ENCODE results near the gene SIRPA. TPM values are rescaled to one million over a fixed set of nuclear protein-coding genes. Genes with fewer than 3 reads are reported as not detected.
A peak's percentile ranks its signal among the peaks of the same experiment; 100 is the strongest.

SIRPA gene
- under 1 TPM in 1 of 2 experiments, not detected in 1; 0.05 TPM for total RNA-seq

- ATAC-seq (peak; percentile 65), DNase-seq (peak; percentile 26)
- no peak within 1 kb of the TSS for H3K27ac Mint-ChIP-seq
- no peaks in the 10 kb centered on the region for H3K4me1 Mint-ChIP-seq
- H3K27me3 Mint-ChIP-seq, result peaks cover 60% of the 10 kb centered on the region
- intact Hi-C loops (cut with DNase I, micrococcal nuclease), result loop anchor here in 1 of 2 experiments (2.0 kb wide), 2 partner anchors 70 to 92 kb away; no protein-coding TSS in a partner anchor
- H3K36me3 Mint-ChIP-seq (ENCODE audit: low read depth), result no peaks in the 10 kb centered on the region
- no peaks in the 10 kb centered on the region for H3K9me3 Mint-ChIP-seq (ENCODE audit: low read depth)
- POLR2A ChIA-PET, result no interaction called here
- CTCF ChIA-PET, result no interaction called here
- peak within 1 kb of the TSS; percentile 48 for H3K4me3 Mint-ChIP-seq
Observed at GRCh38 chr20:1894951-1895673, at the start of gene SIRPA. Gene SIRPA (plus strand): TSS chr20:1895407. CDS start chr20:1895448, 41 bp downstream.

- Mint-ChIP-seq H3K9me3 (ENCODE audit: low read depth) (peaks cover 3% of the 10 kb centered on the region), H3K4me1 (peaks cover 19% of the 10 kb centered on the region), H3K4me3 (no peak overlapping the region), H3K36me3 (ENCODE audit: low read depth) (no peaks in the 10 kb centered on the region), H3K27me3 (peaks cover 7% of the 10 kb centered on the region), H3K27ac (no peak overlapping the region)
- ATAC-seq (no peak), DNase-seq (no peak)
- intact Hi-C loops (cut with DNase I, micrococcal nuclease), result no loop called here
- ChIA-PET CTCF (no interaction called here), POLR2A (no interaction called here)
Observed at GRCh38 chr20:1845701-1846100, 49.5 kb upstream of the SIRPA start.

GRCh38 chr20:1846341-1846740 is 48.9 kb upstream of the SIRPA start:
- CTCF ChIA-PET, result no interaction called here
- H3K4me1 Mint-ChIP-seq, result peaks cover 25% of the 10 kb centered on the region
- H3K36me3 Mint-ChIP-seq (ENCODE audit: low read depth), result no peaks in the 10 kb centered on the region
- H3K27me3 Mint-ChIP-seq, result peaks cover 7% of the 10 kb centered on the region
- no peak for DNase-seq
- ATAC-seq, result no peak
- H3K4me3 Mint-ChIP-seq, result no peak overlapping the region
- no peak overlapping the region for H3K27ac Mint-ChIP-seq
- H3K9me3 Mint-ChIP-seq (ENCODE audit: low read depth), result peaks cover 3% of the 10 kb centered on the region
- POLR2A ChIA-PET, result no interaction called here
- intact Hi-C loops (cut with DNase I, micrococcal nuclease), result no loop called here

- Mint-ChIP-seq H3K27ac (no peak overlapping the region), H3K4me1 (peaks cover 25% of the 10 kb centered on the region), H3K4me3 (no peak overlapping the region), H3K27me3 (peaks cover 7% of the 10 kb centered on the region), H3K36me3 (ENCODE audit: low read depth) (no peaks in the 10 kb centered on the region), H3K9me3 (ENCODE audit: low read depth) (peaks cover 3% of the 10 kb centered on the region)
- ATAC-seq, result no peak
- no peak for DNase-seq
- CTCF ChIA-PET, result no interaction called here
- intact Hi-C loops (cut with DNase I, micrococcal nuclease), result no loop called here
- POLR2A ChIA-PET, result no interaction called here
Observed at GRCh38 chr20:1846876-1847275, 48.3 kb upstream of the SIRPA start.

- Mint-ChIP-seq H3K4me1 (peaks cover 23% of the 10 kb centered on the region), H3K36me3 (ENCODE audit: low read depth) (no peaks in the 10 kb centered on the region), H3K9me3 (ENCODE audit: low read depth) (peaks cover 3% of the 10 kb centered on the region), H3K27me3 (peaks cover 7% of the 10 kb centered on the region), H3K27ac (no peak overlapping the region), H3K4me3 (no peak overlapping the region)
- intact Hi-C loops (cut with DNase I, micrococcal nuclease), result no loop called here
- DNase-seq (no peak), ATAC-seq (no peak)
- ChIA-PET POLR2A (no interaction called here), CTCF (interaction anchor here (0.8 kb wide), 1 partner anchor 23 kb away, joined by 3 read pairs; no protein-coding TSS in a partner anchor)
Observed at GRCh38 chr20:1847780-1848179, 47.4 kb upstream of the SIRPA start.

GRCh38 chr20:1848373-1848772 is 46.8 kb upstream of the SIRPA start:
- Mint-ChIP-seq H3K4me1 (peaks cover 23% of the 10 kb centered on the region), H3K36me3 (ENCODE audit: low read depth) (no peaks in the 10 kb centered on the region), H3K27ac (no peak overlapping the region), H3K9me3 (ENCODE audit: low read depth) (peaks cover 3% of the 10 kb centered on the region), H3K27me3 (peaks cover 7% of the 10 kb centered on the region), H3K4me3 (no peak overlapping the region)
- intact Hi-C loops (cut with DNase I, micrococcal nuclease), result no loop called here
- ATAC-seq (no peak), DNase-seq (no peak)
- ChIA-PET POLR2A (no interaction called here), CTCF (interaction anchor here (0.6 to 0.7 kb wide), 3 partner anchors 8 to 1554 kb away, joined by 3 read pairs; no protein-coding TSS in a partner anchor)

- Mint-ChIP-seq H3K9me3 (ENCODE audit: low read depth) (peaks cover 3% of the 10 kb centered on the region), H3K4me1 (peaks cover 14% of the 10 kb centered on the region), H3K4me3 (no peak overlapping the region), H3K27me3 (peaks cover 6% of the 10 kb centered on the region), H3K36me3 (ENCODE audit: low read depth) (no peaks in the 10 kb centered on the region), H3K27ac (no peak overlapping the region)
- intact Hi-C loops (cut with DNase I, micrococcal nuclease), result no loop called here
- CTCF ChIA-PET, result no interaction called here
- DNase-seq (no peak), ATAC-seq (no peak)
- POLR2A ChIA-PET, result interaction anchor here (2.1 kb wide), 1 partner anchor 9 kb away, joined by 5 read pairs; no protein-coding TSS in a partner anchor
Observed at GRCh38 chr20:1851396-1851795, 43.8 kb upstream of the SIRPA start.

- intact Hi-C loops (cut with DNase I, micrococcal nuclease), result no loop called here
- Mint-ChIP-seq H3K4me3 (no peak overlapping the region), H3K4me1 (peaks cover 14% of the 10 kb centered on the region), H3K9me3 (ENCODE audit: low read depth) (no peaks in the 10 kb centered on the region), H3K27me3 (peaks cover 4% of the 10 kb centered on the region), H3K36me3 (ENCODE audit: low read depth) (no peaks in the 10 kb centered on the region), H3K27ac (no peak overlapping the region)
- ChIA-PET POLR2A (no interaction called here), CTCF (interaction anchor here (0.6 to 1.2 kb wide), 2 partner anchors 15 to 376 kb away, joined by 3 read pairs; no protein-coding TSS in a partner anchor)
- ATAC-seq (no peak), DNase-seq (no peak)
Observed at GRCh38 chr20:1853473-1853872, 41.7 kb upstream of the SIRPA start.

GRCh38 chr20:1854246-1854645 is 41.0 kb upstream of the SIRPA start:
- DNase-seq (no peak), ATAC-seq (no peak)
- intact Hi-C loops (cut with DNase I, micrococcal nuclease), result no loop called here
- Mint-ChIP-seq H3K4me1 (peaks cover 14% of the 10 kb centered on the region), H3K27me3 (peaks cover 3% of the 10 kb centered on the region), H3K36me3 (ENCODE audit: low read depth) (no peaks in the 10 kb centered on the region), H3K4me3 (no peak overlapping the region), H3K27ac (no peak overlapping the region), H3K9me3 (ENCODE audit: low read depth) (no peaks in the 10 kb centered on the region)
- POLR2A ChIA-PET, result no interaction called here
- CTCF ChIA-PET, result interaction anchor here (0.6 to 1.2 kb wide), 3 partner anchors 16 to 377 kb away, joined by 3 read pairs; no protein-coding TSS in a partner anchor

GRCh38 chr20:1855109-1855508 is 40.1 kb upstream of the SIRPA start:
- Mint-ChIP-seq H3K27ac (no peak overlapping the region), H3K4me3 (no peak overlapping the region), H3K27me3 (peaks cover 4% of the 10 kb centered on the region), H3K36me3 (ENCODE audit: low read depth) (no peaks in the 10 kb centered on the region), H3K4me1 (peaks cover 12% of the 10 kb centered on the region), H3K9me3 (ENCODE audit: low read depth) (no peaks in the 10 kb centered on the region)
- DNase-seq (no peak), ATAC-seq (no peak)
- POLR2A ChIA-PET, result no interaction called here
- CTCF ChIA-PET, result interaction anchor here (0.9 kb wide), 1 partner anchor 24 kb away, joined by 3 read pairs; no protein-coding TSS in a partner anchor
- intact Hi-C loops (cut with DNase I, micrococcal nuclease), result no loop called here

- no peak for DNase-seq
- ATAC-seq, result no peak
- no peaks in the 10 kb centered on the region for H3K9me3 Mint-ChIP-seq (ENCODE audit: low read depth)
- no peaks in the 10 kb centered on the region for H3K36me3 Mint-ChIP-seq (ENCODE audit: low read depth)
- H3K4me3 Mint-ChIP-seq, result no peak overlapping the region
- POLR2A ChIA-PET, result no interaction called here
- no peak overlapping the region for H3K27ac Mint-ChIP-seq
- CTCF ChIA-PET, result no interaction called here
- intact Hi-C loops (cut with DNase I, micrococcal nuclease), result no loop called here
- H3K27me3 Mint-ChIP-seq, result peaks cover 4% of the 10 kb centered on the region
- H3K4me1 Mint-ChIP-seq, result peaks cover 6% of the 10 kb centered on the region
Observed at GRCh38 chr20:1855690-1856089, 39.5 kb upstream of the SIRPA start.

GRCh38 chr20:1856424-1856823 is 38.8 kb upstream of the SIRPA start:
- H3K27ac Mint-ChIP-seq, result no peak overlapping the region
- intact Hi-C loops (cut with DNase I, micrococcal nuclease), result no loop called here
- no peaks in the 10 kb centered on the region for H3K9me3 Mint-ChIP-seq (ENCODE audit: low read depth)
- peaks cover 6% of the 10 kb centered on the region for H3K27me3 Mint-ChIP-seq
- no peaks in the 10 kb centered on the region for H3K4me1 Mint-ChIP-seq
- H3K36me3 Mint-ChIP-seq (ENCODE audit: low read depth), result no peaks in the 10 kb centered on the region
- ChIA-PET CTCF (interaction anchor here (0.6 kb wide), 1 partner anchor 8 kb away, joined by 3 read pairs; no protein-coding TSS in a partner anchor), POLR2A (interaction anchor here (0.6 kb wide), 1 partner anchor 13 kb away, joined by 3 read pairs; no protein-coding TSS in a partner anchor)
- H3K4me3 Mint-ChIP-seq, result no peak overlapping the region
- no peak for ATAC-seq
- DNase-seq, result no peak
